Measurements from ENCODE around the gene CCDC152.

CCDC152 gene

DNA sequence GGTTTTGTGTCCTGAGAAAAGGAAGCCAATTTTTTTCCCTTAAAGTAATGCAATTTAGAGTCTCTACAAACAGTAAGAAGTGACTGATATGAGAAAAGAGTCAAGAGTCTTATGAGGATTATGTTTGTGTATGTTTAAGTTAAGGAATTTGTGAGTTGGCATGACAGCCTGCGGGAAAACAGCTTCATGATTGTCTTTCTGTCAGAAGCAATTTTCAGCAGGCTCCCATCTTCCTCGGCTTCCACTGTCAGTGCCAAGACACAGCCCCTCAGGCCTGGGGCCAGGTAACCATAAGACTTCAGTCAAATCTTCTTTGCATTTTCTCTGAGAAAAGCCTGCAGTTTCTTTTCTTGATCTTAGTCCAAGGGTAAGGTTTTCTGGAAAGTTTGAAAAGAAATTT lies 72.1 kb downstream of the CCDC152 start:
- Histone ChIP-seq H3K4me2 (ENCODE audit: low read length) (no peak overlapping the region), H3K4me3 (ENCODE audit: low read depth, low read length, poor library complexity, severe bottlenecking) (no peak overlapping the region), H3K4me1 (ENCODE audit: insufficient read depth, low read length, severe bottlenecking) (no peaks in the 10 kb centered on the region), H3K9me2 (ENCODE audit: low read depth, low read length) (no peaks in the 10 kb centered on the region), H3K9ac (ENCODE audit: low read length) (no peak overlapping the region), H3K9me3 (ENCODE audit: low read length) (no peaks in the 10 kb centered on the region), H3K27me3 (ENCODE audit: insufficient read depth, low read length) (no peaks in the 10 kb centered on the region), H3K36me3 (ENCODE audit: insufficient read depth, low read length) (no peaks in the 10 kb centered on the region), H3F3A (ENCODE audit: insufficient read depth, low read length) (no peaks in the 10 kb centered on the region), H3K79me2 (ENCODE audit: insufficient read depth, low read length) (no peaks in the 10 kb centered on the region), H2AFZ (ENCODE audit: low read length) (no peak overlapping the region), H3K27ac (ENCODE audit: low read depth, low read length, poor library complexity, severe bottlenecking) (no peak overlapping the region), H4K20me1 (ENCODE audit: insufficient read depth, low read length) (no peaks in the 10 kb centered on the region)
- no peak for TF ChIP-seq EZH2 (IDR thresholded peaks at IDR 0.05; ENCODE audit: borderline replicate concordance, low read length)
- TF ChIP-seq, protein P1, sequence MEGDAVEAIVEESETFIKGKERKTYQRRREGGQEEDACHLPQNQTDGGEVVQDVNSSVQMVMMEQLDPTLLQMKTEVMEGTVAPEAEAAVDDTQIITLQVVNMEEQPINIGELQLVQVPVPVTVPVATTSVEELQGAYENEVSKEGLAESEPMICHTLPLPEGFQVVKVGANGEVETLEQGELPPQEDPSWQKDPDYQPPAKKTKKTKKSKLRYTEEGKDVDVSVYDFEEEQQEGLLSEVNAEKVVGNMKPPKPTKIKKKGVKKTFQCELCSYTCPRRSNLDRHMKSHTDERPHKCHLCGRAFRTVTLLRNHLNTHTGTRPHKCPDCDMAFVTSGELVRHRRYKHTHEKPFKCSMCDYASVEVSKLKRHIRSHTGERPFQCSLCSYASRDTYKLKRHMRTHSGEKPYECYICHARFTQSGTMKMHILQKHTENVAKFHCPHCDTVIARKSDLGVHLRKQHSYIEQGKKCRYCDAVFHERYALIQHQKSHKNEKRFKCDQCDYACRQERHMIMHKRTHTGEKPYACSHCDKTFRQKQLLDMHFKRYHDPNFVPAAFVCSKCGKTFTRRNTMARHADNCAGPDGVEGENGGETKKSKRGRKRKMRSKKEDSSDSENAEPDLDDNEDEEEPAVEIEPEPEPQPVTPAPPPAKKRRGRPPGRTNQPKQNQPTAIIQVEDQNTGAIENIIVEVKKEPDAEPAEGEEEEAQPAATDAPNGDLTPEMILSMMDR (IDR thresholded peaks at IDR 0.05; ENCODE audit: low read length): no peak

DNA sequence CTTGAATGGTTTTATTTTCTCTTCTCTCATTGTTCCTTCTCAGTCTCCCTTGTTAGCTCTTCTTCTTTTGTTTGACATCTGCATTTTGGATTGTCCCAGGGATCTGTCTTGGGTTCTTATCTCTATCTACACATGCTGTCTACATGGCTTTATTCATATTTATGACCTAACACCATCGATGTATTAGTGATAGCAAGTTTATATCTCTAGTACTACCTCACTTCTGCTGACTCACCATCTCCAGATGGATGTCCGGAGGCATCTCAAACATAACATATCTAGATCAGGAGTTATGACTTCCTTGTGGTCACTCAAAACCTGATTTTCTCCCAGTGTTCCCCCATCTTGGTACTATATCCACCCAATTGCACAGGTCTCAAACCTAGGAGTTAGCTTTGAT lies 74.3 kb downstream of the CCDC152 start:
- Histone ChIP-seq H3K27me3 (ENCODE audit: insufficient read depth, low read length) (no peaks in the 10 kb centered on the region), H3K36me3 (ENCODE audit: insufficient read depth, low read length) (no peaks in the 10 kb centered on the region), H2AFZ (ENCODE audit: low read length) (no peak overlapping the region), H3K4me3 (ENCODE audit: low read depth, low read length, poor library complexity, severe bottlenecking) (no peak overlapping the region), H3K9ac (ENCODE audit: low read length) (no peak overlapping the region), H3K9me2 (ENCODE audit: low read depth, low read length) (no peaks in the 10 kb centered on the region), H3K79me2 (ENCODE audit: insufficient read depth, low read length) (no peaks in the 10 kb centered on the region), H3K4me1 (ENCODE audit: insufficient read depth, low read length, severe bottlenecking) (no peaks in the 10 kb centered on the region), H4K20me1 (ENCODE audit: insufficient read depth, low read length) (no peaks in the 10 kb centered on the region), H3F3A (ENCODE audit: insufficient read depth, low read length) (no peaks in the 10 kb centered on the region), H3K27ac (ENCODE audit: low read depth, low read length, poor library complexity, severe bottlenecking) (no peak overlapping the region), H3K4me2 (ENCODE audit: low read length) (no peak overlapping the region), H3K9me3 (ENCODE audit: low read length) (no peaks in the 10 kb centered on the region)
- no peak for TF ChIP-seq EZH2 (IDR thresholded peaks at IDR 0.05; ENCODE audit: borderline replicate concordance, low read length)
- TF ChIP-seq, protein P1 (IDR thresholded peaks at IDR 0.05; ENCODE audit: low read length): no peak

DNA sequence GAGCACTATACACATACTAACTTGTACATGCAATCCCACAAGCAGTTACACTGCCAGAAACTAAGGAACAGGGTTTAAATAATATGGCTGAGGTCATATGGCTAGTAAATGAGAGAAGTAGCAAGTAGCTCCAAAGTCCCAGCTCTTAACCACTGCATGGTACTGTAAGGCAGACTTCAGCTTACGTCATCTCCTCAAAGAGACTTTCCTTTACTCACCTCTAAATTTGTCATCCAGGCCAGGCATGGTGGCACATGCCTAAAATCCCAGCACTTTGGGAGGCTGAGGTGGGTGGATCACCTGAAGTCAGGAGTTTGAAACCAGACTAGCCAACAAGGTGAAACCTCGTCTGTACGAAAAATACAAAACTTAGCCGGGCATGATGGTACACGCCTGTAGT lies 75.4 kb downstream of the CCDC152 start:
- no peak overlapping the region for H3K27ac ChIP-seq (ENCODE audit: low read depth, low read length, poor library complexity, severe bottlenecking)
- no peaks in the 10 kb centered on the region for H3K9me3 ChIP-seq (ENCODE audit: low read length)
- H2AFZ ChIP-seq (ENCODE audit: low read length): no peak overlapping the region
- H3K27me3 ChIP-seq (ENCODE audit: insufficient read depth, low read length): no peaks in the 10 kb centered on the region
- no peaks in the 10 kb centered on the region for H3K9me2 ChIP-seq (ENCODE audit: low read depth, low read length)
- H4K20me1 ChIP-seq (ENCODE audit: insufficient read depth, low read length): no peaks in the 10 kb centered on the region
- H3K9ac ChIP-seq (ENCODE audit: low read length): no peak overlapping the region
- H3K4me3 ChIP-seq (ENCODE audit: low read depth, low read length, poor library complexity, severe bottlenecking): no peak overlapping the region
- H3K4me2 ChIP-seq (ENCODE audit: low read length): no peak overlapping the region
- H3K79me2 ChIP-seq (ENCODE audit: insufficient read depth, low read length): no peaks in the 10 kb centered on the region
- H3K36me3 ChIP-seq (ENCODE audit: insufficient read depth, low read length): no peaks in the 10 kb centered on the region
- H3K4me1 ChIP-seq (ENCODE audit: insufficient read depth, low read length, severe bottlenecking): no peaks in the 10 kb centered on the region
- no peak for TF ChIP-seq EZH2 (IDR thresholded peaks at IDR 0.05; ENCODE audit: borderline replicate concordance, low read length)
- TF ChIP-seq, protein P1 (IDR thresholded peaks at IDR 0.05; ENCODE audit: low read length): no peak
- H3F3A ChIP-seq (ENCODE audit: insufficient read depth, low read length): no peaks in the 10 kb centered on the region
